ENCODE results near the gene CPEB3. TPM values are rescaled to one million over a fixed set of nuclear protein-coding genes. Genes with fewer than 3 reads are reported as not detected.

Gene CPEB3
- total and polyA plus RNA-seq, 11 donors = 1.5 to 17.2 (median 9.9) TPM

GRCh38 chr10:92284112-92284704 lies 6.7 kb downstream of the CPEB3 start:
- H3K27me3 ChIP-seq = no peaks in the 10 kb centered on the region
- intact Hi-C loops (cut with DNase I) = no loop called here
- H3K4me3 ChIP-seq = peak overlapping the region in 2 of 12 donors; percentile 11 to 34
- DNase-seq = no peak
- 75 to 82% (median 78%) methylated on average over 10 of the region's 10 CpGs for WGBS, 4 donors
- TF ChIP-seq POLR2A (IDR thresholded peaks at IDR 0.05) (no peak), CTCF (IDR thresholded peaks at IDR 0.05) (no peak)
- ATAC-seq = peak; percentile 19 to 54 (median 48)
- no peaks in the 10 kb centered on the region for H3K9me3 ChIP-seq
- H3K36me3 ChIP-seq = no peaks in the 10 kb centered on the region
- peaks cover 0 to 30% (median 3%) of the 10 kb centered on the region in 12 donors for H3K4me1 ChIP-seq
- H3K27ac ChIP-seq = peak overlapping the region in 8 of 12 donors; percentile 6 to 83 (median 39)

- Histone ChIP-seq H3K36me3 (no peaks in the 10 kb centered on the region), H3K27me3 (no peaks in the 10 kb centered on the region), H3K27ac (peak overlapping the region; percentile 33 to 83 (median 71)), H3K4me1 (peaks cover 0 to 29% (median 5%) of the 10 kb centered on the region in 12 donors), H3K4me3 (peak overlapping the region in 8 of 12 donors; percentile 11 to 49 (median 24)), H3K9me3 (no peaks in the 10 kb centered on the region)
- 15 to 22% (median 20%) methylated on average over 4 of the region's 4 CpGs for WGBS, 4 donors
- intact Hi-C loops (cut with DNase I) = loop anchor here in 2 of 10 donors (5.0 kb wide), 1 partner anchor 37 kb away; no protein-coding TSS in a partner anchor
- TF ChIP-seq POLR2A (IDR thresholded peaks at IDR 0.05) = no peak
- TF ChIP-seq CTCF (IDR thresholded peaks at IDR 0.05) = no peak
- DNase-seq (no peak), ATAC-seq (peak; percentile 69 to 85 (median 74))
Observed at GRCh38 chr10:92278996-92279696, 11.7 kb downstream of the CPEB3 start.

GRCh38 chr10:92274071-92274470 lies 16.8 kb downstream of the CPEB3 start:
- Histone ChIP-seq H3K4me3 (no peak overlapping the region), H3K27ac (no peak overlapping the region), H3K36me3 (no peaks in the 10 kb centered on the region), H3K4me1 (peaks cover 0 to 14% (median 3%) of the 10 kb centered on the region in 12 donors), H3K9me3 (no peaks in the 10 kb centered on the region), H3K27me3 (no peaks in the 10 kb centered on the region)
- DNase-seq (no peak), ATAC-seq (no peak)
- no peak for TF ChIP-seq CTCF (IDR thresholded peaks at IDR 0.05)
- TF ChIP-seq POLR2A (IDR thresholded peaks at IDR 0.05) = no peak
- 91 to 95% (median 95%) methylated on average over 3 of the region's 3 CpGs for WGBS, 4 donors
- intact Hi-C loops (cut with DNase I) = no loop called here

GRCh38 chr10:92268748-92269147 lies 22.1 kb downstream of the CPEB3 start:
- no peaks in the 10 kb centered on the region for H3K27me3 ChIP-seq
- intact Hi-C loops (cut with DNase I) = no loop called here
- no peaks in the 10 kb centered on the region for H3K36me3 ChIP-seq
- H3K4me3 ChIP-seq = no peak overlapping the region
- H3K27ac ChIP-seq = no peak overlapping the region
- no peak for TF ChIP-seq CTCF (IDR thresholded peaks at IDR 0.05)
- no peak for TF ChIP-seq POLR2A (IDR thresholded peaks at IDR 0.05)
- WGBS, 4 donors = 90 to 93% (median 92%) methylated on average over 2 of the region's 2 CpGs
- ATAC-seq = no peak
- no peaks in the 10 kb centered on the region for H3K9me3 ChIP-seq
- DNase-seq = no peak
- H3K4me1 ChIP-seq = peaks cover 0 to 13% (median 2%) of the 10 kb centered on the region in 12 donors

Measured in heart left ventricle (tissue), 16 donors.